ENCODE results near the gene HEPHL1. TPM values are rescaled to one million over a fixed set of nuclear protein-coding genes. Genes with fewer than 3 reads are reported as not detected.

The HEPHL1 gene
- total RNA-seq, 1 donor from 2014 or later: not detected

GRCh38 chr11:94129512-94130297, 108.6 kb downstream of the HEPHL1 start:
- H3K4me1 Mint-ChIP-seq (ENCODE audit: unreplicated experiment): peaks cover 25% of the 10 kb centered on the region
- H3K9me3 Mint-ChIP-seq (ENCODE audit: unreplicated experiment): no peaks in the 10 kb centered on the region
- no peak overlapping the region for H3K4me3 Mint-ChIP-seq (ENCODE audit: unreplicated experiment)
- TF ChIP-seq, protein P1, sequence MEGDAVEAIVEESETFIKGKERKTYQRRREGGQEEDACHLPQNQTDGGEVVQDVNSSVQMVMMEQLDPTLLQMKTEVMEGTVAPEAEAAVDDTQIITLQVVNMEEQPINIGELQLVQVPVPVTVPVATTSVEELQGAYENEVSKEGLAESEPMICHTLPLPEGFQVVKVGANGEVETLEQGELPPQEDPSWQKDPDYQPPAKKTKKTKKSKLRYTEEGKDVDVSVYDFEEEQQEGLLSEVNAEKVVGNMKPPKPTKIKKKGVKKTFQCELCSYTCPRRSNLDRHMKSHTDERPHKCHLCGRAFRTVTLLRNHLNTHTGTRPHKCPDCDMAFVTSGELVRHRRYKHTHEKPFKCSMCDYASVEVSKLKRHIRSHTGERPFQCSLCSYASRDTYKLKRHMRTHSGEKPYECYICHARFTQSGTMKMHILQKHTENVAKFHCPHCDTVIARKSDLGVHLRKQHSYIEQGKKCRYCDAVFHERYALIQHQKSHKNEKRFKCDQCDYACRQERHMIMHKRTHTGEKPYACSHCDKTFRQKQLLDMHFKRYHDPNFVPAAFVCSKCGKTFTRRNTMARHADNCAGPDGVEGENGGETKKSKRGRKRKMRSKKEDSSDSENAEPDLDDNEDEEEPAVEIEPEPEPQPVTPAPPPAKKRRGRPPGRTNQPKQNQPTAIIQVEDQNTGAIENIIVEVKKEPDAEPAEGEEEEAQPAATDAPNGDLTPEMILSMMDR (IDR thresholded peaks at IDR 0.05): no peak
- no peaks in the 10 kb centered on the region for H3K27me3 Mint-ChIP-seq (ENCODE audit: unreplicated experiment)
- no peaks in the 10 kb centered on the region for H3K36me3 Mint-ChIP-seq (ENCODE audit: unreplicated experiment)
- H3K27ac Mint-ChIP-seq (ENCODE audit: unreplicated experiment): no peak overlapping the region
- DNase-seq (ENCODE audit: extremely low spot score, unreplicated experiment): no peak

DNA sequence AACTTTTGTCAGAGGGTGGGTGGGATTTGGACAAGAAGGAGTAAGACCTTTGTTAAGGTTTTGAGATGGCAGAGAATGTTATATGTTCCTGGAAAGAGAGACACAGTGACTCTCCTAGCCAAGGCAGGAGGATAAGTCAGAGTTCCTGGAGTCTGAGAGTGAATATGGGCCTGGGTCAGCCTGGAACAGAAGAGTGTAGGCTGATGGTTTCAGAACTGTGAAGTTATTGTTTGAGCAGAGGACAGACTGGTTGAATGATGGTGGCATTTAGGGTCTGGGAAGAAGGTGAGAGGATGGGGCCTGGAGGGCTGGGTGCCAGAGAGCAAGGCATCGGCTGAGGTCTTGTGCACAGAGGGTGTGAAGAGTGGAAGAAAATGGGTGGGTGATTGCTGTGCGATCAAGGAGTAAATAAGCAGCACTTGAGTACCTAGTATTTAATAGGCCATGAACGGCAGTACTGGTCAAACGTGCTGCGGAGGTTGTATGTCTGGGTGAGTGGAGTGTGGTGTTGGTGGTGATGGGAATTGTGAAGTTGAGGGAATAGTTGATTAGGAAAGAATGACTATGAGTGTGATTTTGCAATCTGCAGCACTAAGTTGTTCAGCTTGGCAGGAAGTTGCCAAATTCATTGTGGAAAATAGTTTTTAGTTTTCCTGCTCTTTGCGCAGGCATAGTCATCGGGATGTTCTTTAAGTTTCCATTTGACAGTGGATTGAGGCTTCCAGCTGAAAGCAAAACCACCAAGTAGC, 109.3 kb downstream of the HEPHL1 start:
- Mint-ChIP-seq H3K36me3 (ENCODE audit: unreplicated experiment) (no peaks in the 10 kb centered on the region), H3K27ac (ENCODE audit: unreplicated experiment) (no peak overlapping the region), H3K9me3 (ENCODE audit: unreplicated experiment) (no peaks in the 10 kb centered on the region), H3K4me1 (ENCODE audit: unreplicated experiment) (peaks cover 32% of the 10 kb centered on the region), H3K27me3 (ENCODE audit: unreplicated experiment) (no peaks in the 10 kb centered on the region), H3K4me3 (ENCODE audit: unreplicated experiment) (no peak overlapping the region)
- no peak for DNase-seq (ENCODE audit: extremely low spot score, unreplicated experiment)
- TF ChIP-seq, protein P1 (IDR thresholded peaks at IDR 0.05): no peak

- no peaks in the 10 kb centered on the region for H3K36me3 Mint-ChIP-seq (ENCODE audit: unreplicated experiment)
- peak; percentile 53 for DNase-seq (ENCODE audit: extremely low spot score, unreplicated experiment)
- H3K9me3 Mint-ChIP-seq (ENCODE audit: unreplicated experiment): no peaks in the 10 kb centered on the region
- H3K27me3 Mint-ChIP-seq (ENCODE audit: unreplicated experiment): no peaks in the 10 kb centered on the region
- H3K4me1 Mint-ChIP-seq (ENCODE audit: unreplicated experiment): peaks cover 40% of the 10 kb centered on the region
- TF ChIP-seq, protein P1 (IDR thresholded peaks at IDR 0.05): no peak
- H3K27ac Mint-ChIP-seq (ENCODE audit: unreplicated experiment): no peak overlapping the region
- no peak overlapping the region for H3K4me3 Mint-ChIP-seq (ENCODE audit: unreplicated experiment)
These were observed 110.0 kb downstream of the HEPHL1 start for GRCh38 chr11:94131047-94131717.

GRCh38 chr11:94131718-94132115, 110.6 kb downstream of the HEPHL1 start:
- H3K27ac Mint-ChIP-seq (ENCODE audit: unreplicated experiment): no peak overlapping the region
- DNase-seq (ENCODE audit: extremely low spot score, unreplicated experiment): peak; percentile 13
- TF ChIP-seq, protein P1 (IDR thresholded peaks at IDR 0.05): no peak
- H3K27me3 Mint-ChIP-seq (ENCODE audit: unreplicated experiment): no peaks in the 10 kb centered on the region
- H3K4me1 Mint-ChIP-seq (ENCODE audit: unreplicated experiment): peaks cover 45% of the 10 kb centered on the region
- H3K36me3 Mint-ChIP-seq (ENCODE audit: unreplicated experiment): no peaks in the 10 kb centered on the region
- H3K4me3 Mint-ChIP-seq (ENCODE audit: unreplicated experiment): no peak overlapping the region
- H3K9me3 Mint-ChIP-seq (ENCODE audit: unreplicated experiment): no peaks in the 10 kb centered on the region

- Mint-ChIP-seq H3K4me1 (ENCODE audit: unreplicated experiment) (peaks cover 45% of the 10 kb centered on the region), H3K27me3 (ENCODE audit: unreplicated experiment) (no peaks in the 10 kb centered on the region), H3K9me3 (ENCODE audit: unreplicated experiment) (no peaks in the 10 kb centered on the region), H3K4me3 (ENCODE audit: unreplicated experiment) (no peak overlapping the region), H3K36me3 (ENCODE audit: unreplicated experiment) (no peaks in the 10 kb centered on the region), H3K27ac (ENCODE audit: unreplicated experiment) (no peak overlapping the region)
- no peak for DNase-seq (ENCODE audit: extremely low spot score, unreplicated experiment)
- TF ChIP-seq, protein P1 (IDR thresholded peaks at IDR 0.05): no peak
These were observed 111.0 kb downstream of the HEPHL1 start for GRCh38 chr11:94132152-94132558.

Measured in osteocyte (in vitro differentiated cells).